Measurements from ENCODE around the gene PPM1B. TPM values are rescaled to one million over a fixed set of nuclear protein-coding genes. Genes with fewer than 3 reads are reported as not detected.

PPM1B gene
- 36.2 and 39.6 TPM in 2 replicates for total RNA-seq
- long read RNA-seq, partial matches to known transcripts: 2 of 7 reads
- long read RNA-seq, other reads (novel, unspliced or antisense): 1 of 7 reads

DNA sequence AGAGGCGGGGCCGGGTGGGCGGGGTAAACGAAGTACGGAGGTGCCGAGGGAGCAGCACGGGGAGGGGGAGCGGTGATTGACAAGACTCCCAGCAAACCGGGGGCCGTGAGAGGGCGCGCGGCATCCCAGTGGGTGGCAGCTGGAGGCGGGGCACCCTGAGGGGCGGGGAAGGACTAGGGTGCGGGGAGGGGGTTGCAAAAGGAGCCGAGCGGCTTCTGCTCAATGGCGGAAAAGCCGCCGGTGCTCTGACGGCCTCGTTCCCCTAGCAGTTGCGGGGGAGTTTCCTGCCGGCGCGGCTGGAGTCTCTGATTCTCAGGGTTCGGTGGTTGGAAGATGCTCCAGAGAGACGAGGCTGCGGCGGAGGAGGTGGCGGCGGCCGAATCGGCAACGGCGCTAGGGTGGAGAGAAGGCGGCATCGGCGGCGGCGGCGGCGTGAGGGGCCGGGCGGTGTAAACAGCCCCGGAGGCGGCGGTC lies at the start of gene PPM1B:
PPM1B (plus strand) TSS at position 195 of the 474 bp plus-strand sequence. CDS start 32,325 bp downstream, outside the sequence.
- no peaks in the 10 kb centered on the region for H3K36me3 Mint-ChIP-seq (ENCODE audit: unreplicated experiment)
- peak within 1 kb of the TSS; percentile 100 for H3K27ac Mint-ChIP-seq (ENCODE audit: unreplicated experiment)

DNA sequence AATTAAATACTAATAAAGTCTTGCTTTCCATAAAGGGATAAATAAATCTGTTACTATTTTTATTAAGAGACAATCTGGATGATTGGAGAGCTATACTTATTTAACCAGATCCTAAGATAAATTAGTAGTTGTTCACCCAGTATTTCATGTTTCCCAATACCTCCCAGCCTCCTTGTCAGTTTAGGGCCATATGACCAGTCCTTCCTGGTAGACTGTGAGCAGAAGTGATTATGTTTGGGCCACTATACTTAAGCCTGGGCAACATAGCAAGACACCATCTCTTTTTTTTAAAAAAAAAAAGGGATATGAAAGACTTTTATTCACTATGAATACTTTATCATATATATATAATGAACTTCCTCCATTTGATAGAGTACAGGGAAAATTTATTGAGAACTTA lies 48.8 kb upstream of the PPM1B start:
- no peak for DNase-seq (ENCODE audit: extremely low spot score, unreplicated experiment)
- Mint-ChIP-seq H3K9me3 (ENCODE audit: unreplicated experiment) (no peaks in the 10 kb centered on the region), H3K36me3 (ENCODE audit: unreplicated experiment) (no peaks in the 10 kb centered on the region), H3K27ac (ENCODE audit: unreplicated experiment) (no peak overlapping the region), H3K27me3 (ENCODE audit: unreplicated experiment) (peaks cover 3% of the 10 kb centered on the region), H3K4me1 (ENCODE audit: unreplicated experiment) (peaks cover 4% of the 10 kb centered on the region), H3K4me3 (ENCODE audit: unreplicated experiment) (no peak overlapping the region)
- TF ChIP-seq, protein P1, sequence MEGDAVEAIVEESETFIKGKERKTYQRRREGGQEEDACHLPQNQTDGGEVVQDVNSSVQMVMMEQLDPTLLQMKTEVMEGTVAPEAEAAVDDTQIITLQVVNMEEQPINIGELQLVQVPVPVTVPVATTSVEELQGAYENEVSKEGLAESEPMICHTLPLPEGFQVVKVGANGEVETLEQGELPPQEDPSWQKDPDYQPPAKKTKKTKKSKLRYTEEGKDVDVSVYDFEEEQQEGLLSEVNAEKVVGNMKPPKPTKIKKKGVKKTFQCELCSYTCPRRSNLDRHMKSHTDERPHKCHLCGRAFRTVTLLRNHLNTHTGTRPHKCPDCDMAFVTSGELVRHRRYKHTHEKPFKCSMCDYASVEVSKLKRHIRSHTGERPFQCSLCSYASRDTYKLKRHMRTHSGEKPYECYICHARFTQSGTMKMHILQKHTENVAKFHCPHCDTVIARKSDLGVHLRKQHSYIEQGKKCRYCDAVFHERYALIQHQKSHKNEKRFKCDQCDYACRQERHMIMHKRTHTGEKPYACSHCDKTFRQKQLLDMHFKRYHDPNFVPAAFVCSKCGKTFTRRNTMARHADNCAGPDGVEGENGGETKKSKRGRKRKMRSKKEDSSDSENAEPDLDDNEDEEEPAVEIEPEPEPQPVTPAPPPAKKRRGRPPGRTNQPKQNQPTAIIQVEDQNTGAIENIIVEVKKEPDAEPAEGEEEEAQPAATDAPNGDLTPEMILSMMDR (IDR thresholded peaks at IDR 0.05): no peak

More for the DNA sequence above, at the start of gene PPM1B:
- peak; percentile 100 for DNase-seq (ENCODE audit: extremely low spot score, unreplicated experiment)
- Mint-ChIP-seq H3K4me3 (ENCODE audit: unreplicated experiment) (peak within 1 kb of the TSS; percentile 92), H3K4me1 (ENCODE audit: unreplicated experiment) (peaks cover 32% of the 10 kb centered on the region), H3K9me3 (ENCODE audit: unreplicated experiment) (no peaks in the 10 kb centered on the region), H3K27me3 (ENCODE audit: unreplicated experiment) (no peaks in the 10 kb centered on the region)
- TF ChIP-seq, protein P1 (IDR thresholded peaks at IDR 0.05): no peak

DNA sequence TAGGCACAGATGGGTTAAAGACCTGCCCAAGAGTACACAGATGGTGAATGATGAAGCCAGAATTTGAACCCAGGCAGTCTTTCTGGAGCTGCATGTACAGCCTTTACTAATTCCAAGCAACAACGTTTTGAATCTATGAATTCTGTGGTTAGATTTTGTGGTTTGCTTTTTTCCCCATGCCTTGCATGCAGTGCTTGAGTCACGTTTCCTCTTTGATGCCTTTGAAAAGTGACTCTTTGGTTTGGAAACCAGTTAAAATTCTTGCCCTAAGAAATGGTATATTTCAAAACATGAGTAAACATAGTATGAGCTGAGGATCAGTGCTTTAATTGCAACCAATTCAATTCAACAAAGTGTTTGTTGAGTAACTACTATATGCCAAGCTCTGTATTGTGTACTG lies 48.2 kb upstream of the PPM1B start:
- Mint-ChIP-seq H3K4me3 (ENCODE audit: unreplicated experiment) (no peak overlapping the region), H3K36me3 (ENCODE audit: unreplicated experiment) (no peaks in the 10 kb centered on the region), H3K4me1 (ENCODE audit: unreplicated experiment) (peaks cover 4% of the 10 kb centered on the region), H3K27ac (ENCODE audit: unreplicated experiment) (no peak overlapping the region), H3K9me3 (ENCODE audit: unreplicated experiment) (no peaks in the 10 kb centered on the region), H3K27me3 (ENCODE audit: unreplicated experiment) (peaks cover 3% of the 10 kb centered on the region)
- TF ChIP-seq, protein P1 (IDR thresholded peaks at IDR 0.05): no peak
- no peak for DNase-seq (ENCODE audit: extremely low spot score, unreplicated experiment)

DNA sequence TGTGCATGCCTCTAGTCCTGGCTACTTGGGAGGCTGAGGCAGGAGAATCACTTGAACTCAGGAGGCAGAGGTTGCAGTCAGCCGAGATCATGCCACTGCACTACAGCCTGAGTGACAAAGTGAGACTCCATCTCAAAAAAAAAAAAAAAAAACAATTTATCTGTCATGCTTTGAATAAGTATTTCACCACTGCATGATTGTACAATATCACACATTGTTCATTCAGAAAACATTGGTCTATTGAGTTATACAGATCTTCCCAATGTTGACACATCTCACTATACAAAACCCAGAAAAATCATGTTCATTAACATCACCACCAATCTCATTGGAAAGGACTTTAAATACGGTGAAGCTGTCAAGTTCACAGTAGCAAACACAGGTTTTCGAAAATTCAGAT lies 46.8 kb upstream of the PPM1B start:
- no peak overlapping the region for H3K27ac Mint-ChIP-seq (ENCODE audit: unreplicated experiment)
- no peak for DNase-seq (ENCODE audit: extremely low spot score, unreplicated experiment)
- TF ChIP-seq, protein P1 (IDR thresholded peaks at IDR 0.05): no peak

DNA sequence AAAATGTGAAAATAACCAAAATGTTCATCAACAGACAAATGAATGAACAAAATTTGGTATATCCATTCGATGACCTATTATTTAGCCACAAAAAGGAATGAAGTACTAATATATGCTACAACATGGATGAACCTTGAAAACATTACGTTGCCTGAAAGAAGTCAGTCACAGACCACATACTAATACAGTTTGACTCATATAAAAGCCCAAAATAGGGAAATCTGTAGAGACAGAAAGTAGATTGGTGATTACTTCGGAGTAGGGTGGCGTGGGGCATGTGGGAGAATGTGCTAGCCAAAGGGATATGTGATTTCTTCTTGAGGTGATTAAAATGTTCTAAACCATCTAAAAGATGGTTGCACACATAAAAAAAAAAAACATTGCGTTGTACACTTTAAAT lies 44.2 kb upstream of the PPM1B start:
- Mint-ChIP-seq H3K4me3 (ENCODE audit: unreplicated experiment) (no peak overlapping the region), H3K36me3 (ENCODE audit: unreplicated experiment) (no peaks in the 10 kb centered on the region), H3K9me3 (ENCODE audit: unreplicated experiment) (no peaks in the 10 kb centered on the region), H3K4me1 (ENCODE audit: unreplicated experiment) (peaks cover 4% of the 10 kb centered on the region), H3K27me3 (ENCODE audit: unreplicated experiment) (peaks cover under 1% of the 10 kb centered on the region), H3K27ac (ENCODE audit: unreplicated experiment) (no peak overlapping the region)
- no peak for DNase-seq (ENCODE audit: extremely low spot score, unreplicated experiment)
- TF ChIP-seq, protein P1 (IDR thresholded peaks at IDR 0.05): no peak

More for the DNA sequence above, 46.8 kb upstream of the PPM1B start:
- Mint-ChIP-seq H3K4me3 (ENCODE audit: unreplicated experiment) (no peak overlapping the region), H3K4me1 (ENCODE audit: unreplicated experiment) (peaks cover 4% of the 10 kb centered on the region), H3K36me3 (ENCODE audit: unreplicated experiment) (no peaks in the 10 kb centered on the region), H3K9me3 (ENCODE audit: unreplicated experiment) (no peaks in the 10 kb centered on the region), H3K27me3 (ENCODE audit: unreplicated experiment) (peaks cover 3% of the 10 kb centered on the region)

All from osteocyte (in vitro differentiated cells).